ENCODE measurements around the gene LYSMD2. TPM values are rescaled to one million over a fixed set of nuclear protein-coding genes. Genes with fewer than 3 reads are reported as not detected.

LYSMD2 gene
- total RNA-seq, 1 donor from 2014 or later, result 4.2 TPM

GRCh38 chr15:51758645-51759044 is 21.2 kb upstream of the LYSMD2 start:
- Histone ChIP-seq H3K27me3 (ENCODE audit: low read depth) (no peaks in the 10 kb centered on the region), H3K9me3 (replicated peaks) (no peaks in the 10 kb centered on the region), H3K36me3 (no peaks in the 10 kb centered on the region), H3K4me3 (no peak overlapping the region), H3K27ac (replicated peaks) (peak overlapping the region; percentile 72), H3K4me1 (peaks cover 37% of the 10 kb centered on the region)
- intact Hi-C loops (cut with micrococcal nuclease), result no loop called here
- peak; percentile 71 for DNase-seq
- TF ChIP-seq, protein P1, sequence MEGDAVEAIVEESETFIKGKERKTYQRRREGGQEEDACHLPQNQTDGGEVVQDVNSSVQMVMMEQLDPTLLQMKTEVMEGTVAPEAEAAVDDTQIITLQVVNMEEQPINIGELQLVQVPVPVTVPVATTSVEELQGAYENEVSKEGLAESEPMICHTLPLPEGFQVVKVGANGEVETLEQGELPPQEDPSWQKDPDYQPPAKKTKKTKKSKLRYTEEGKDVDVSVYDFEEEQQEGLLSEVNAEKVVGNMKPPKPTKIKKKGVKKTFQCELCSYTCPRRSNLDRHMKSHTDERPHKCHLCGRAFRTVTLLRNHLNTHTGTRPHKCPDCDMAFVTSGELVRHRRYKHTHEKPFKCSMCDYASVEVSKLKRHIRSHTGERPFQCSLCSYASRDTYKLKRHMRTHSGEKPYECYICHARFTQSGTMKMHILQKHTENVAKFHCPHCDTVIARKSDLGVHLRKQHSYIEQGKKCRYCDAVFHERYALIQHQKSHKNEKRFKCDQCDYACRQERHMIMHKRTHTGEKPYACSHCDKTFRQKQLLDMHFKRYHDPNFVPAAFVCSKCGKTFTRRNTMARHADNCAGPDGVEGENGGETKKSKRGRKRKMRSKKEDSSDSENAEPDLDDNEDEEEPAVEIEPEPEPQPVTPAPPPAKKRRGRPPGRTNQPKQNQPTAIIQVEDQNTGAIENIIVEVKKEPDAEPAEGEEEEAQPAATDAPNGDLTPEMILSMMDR (IDR thresholded peaks at IDR 0.05; ENCODE audit: borderline replicate concordance), result no peak

DNA sequence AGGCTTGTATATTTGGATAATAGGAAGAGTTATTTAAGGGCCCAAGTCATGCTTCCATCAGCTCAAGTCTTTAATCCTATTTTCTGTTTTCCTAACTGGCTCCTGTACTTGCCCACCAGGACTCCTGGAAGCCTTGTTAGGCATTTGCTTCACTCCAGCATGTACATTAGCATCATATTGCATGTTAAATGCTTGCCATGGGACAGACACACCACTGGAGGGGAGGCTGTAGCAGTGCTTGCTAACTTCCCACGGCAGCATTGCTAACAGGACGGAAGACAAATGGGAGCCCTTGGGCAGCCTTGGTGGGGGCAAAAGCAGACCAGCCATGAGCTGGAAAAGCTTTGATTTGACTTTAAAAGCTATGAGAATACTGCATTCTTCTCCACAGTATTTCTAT is 20.0 kb upstream of the LYSMD2 start:
- TF ChIP-seq, protein P1 (IDR thresholded peaks at IDR 0.05; ENCODE audit: borderline replicate concordance), result no peak
- Histone ChIP-seq H3K27ac (replicated peaks) (peak overlapping the region; percentile 72), H3K9me3 (replicated peaks) (no peaks in the 10 kb centered on the region), H3K4me3 (no peak overlapping the region), H3K36me3 (no peaks in the 10 kb centered on the region), H3K27me3 (ENCODE audit: low read depth) (no peaks in the 10 kb centered on the region), H3K4me1 (peaks cover 42% of the 10 kb centered on the region)
- intact Hi-C loops (cut with micrococcal nuclease), result no loop called here
- DNase-seq, result no peak

DNA sequence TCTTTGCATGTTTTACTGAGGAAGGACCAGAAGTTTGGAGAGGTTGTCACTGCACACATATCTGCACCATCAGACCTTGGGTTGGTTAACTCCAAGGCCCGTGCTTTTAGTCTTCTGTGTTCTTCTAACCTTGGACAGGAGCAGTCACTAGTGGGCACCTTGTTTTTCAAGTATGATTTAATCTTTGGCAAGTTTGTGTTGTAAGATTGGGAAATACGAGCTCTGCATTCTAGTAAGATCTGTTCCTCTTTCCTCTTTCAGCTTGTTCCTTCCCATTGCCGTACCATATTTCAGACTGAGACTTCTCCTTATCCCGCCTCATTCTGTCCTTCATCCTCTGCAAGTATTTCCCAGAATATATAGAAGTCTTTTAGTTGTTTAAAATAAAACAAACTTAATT is 19.0 kb upstream of the LYSMD2 start:
- H3K36me3 ChIP-seq, result no peaks in the 10 kb centered on the region
- peaks cover 48% of the 10 kb centered on the region for H3K4me1 ChIP-seq
- no peak for DNase-seq
- no peaks in the 10 kb centered on the region for H3K9me3 ChIP-seq (replicated peaks)
- intact Hi-C loops (cut with micrococcal nuclease), result no loop called here
- H3K4me3 ChIP-seq, result no peak overlapping the region
- TF ChIP-seq, protein P1 (IDR thresholded peaks at IDR 0.05; ENCODE audit: borderline replicate concordance), result no peak
- H3K27ac ChIP-seq (replicated peaks), result peak overlapping the region; percentile 72
- H3K27me3 ChIP-seq (ENCODE audit: low read depth), result no peaks in the 10 kb centered on the region

GRCh38 chr15:51755790-51756189 is 18.3 kb upstream of the LYSMD2 start:
- Histone ChIP-seq H3K36me3 (no peaks in the 10 kb centered on the region), H3K27me3 (ENCODE audit: low read depth) (no peaks in the 10 kb centered on the region), H3K4me1 (peaks cover 47% of the 10 kb centered on the region), H3K9me3 (replicated peaks) (no peaks in the 10 kb centered on the region), H3K4me3 (no peak overlapping the region), H3K27ac (replicated peaks) (peak overlapping the region; percentile 13)
- intact Hi-C loops (cut with micrococcal nuclease), result no loop called here
- TF ChIP-seq, protein P1 (IDR thresholded peaks at IDR 0.05; ENCODE audit: borderline replicate concordance), result no peak
- no peak for DNase-seq

GRCh38 chr15:51754267-51754666 is 16.8 kb upstream of the LYSMD2 start:
- Histone ChIP-seq H3K36me3 (no peaks in the 10 kb centered on the region), H3K27me3 (ENCODE audit: low read depth) (no peaks in the 10 kb centered on the region), H3K27ac (replicated peaks) (no peak overlapping the region), H3K4me3 (no peak overlapping the region), H3K4me1 (peaks cover 39% of the 10 kb centered on the region), H3K9me3 (replicated peaks) (no peaks in the 10 kb centered on the region)
- TF ChIP-seq, protein P1 (IDR thresholded peaks at IDR 0.05; ENCODE audit: borderline replicate concordance), result no peak
- intact Hi-C loops (cut with micrococcal nuclease), result no loop called here
- DNase-seq, result no peak

GRCh38 chr15:51752888-51753287 is 15.4 kb upstream of the LYSMD2 start:
- intact Hi-C loops (cut with micrococcal nuclease), result no loop called here
- Histone ChIP-seq H3K27me3 (ENCODE audit: low read depth) (peaks cover 9% of the 10 kb centered on the region), H3K36me3 (no peaks in the 10 kb centered on the region), H3K9me3 (replicated peaks) (no peaks in the 10 kb centered on the region), H3K4me1 (peaks cover 25% of the 10 kb centered on the region), H3K27ac (replicated peaks) (no peak overlapping the region), H3K4me3 (peak overlapping the region; percentile 76)
- DNase-seq, result no peak
- TF ChIP-seq, protein P1 (IDR thresholded peaks at IDR 0.05; ENCODE audit: borderline replicate concordance), result no peak

All from left ventricle myocardium inferior (tissue), 1 donor.